ENCODE data around the gene WDFY1.

The WDFY1 gene

GRCh38 chr2:223929571-223930102 is 15.5 kb downstream of the WDFY1 start (continued):
- TF ChIP-seq ZNF664 (tag by site-specific recombination; IDR thresholded peaks at IDR 0.05), result no peak
- no peak for TF ChIP-seq IKZF3 (tag by site-specific recombination; IDR thresholded peaks at IDR 0.05)

- H3K4me3 ChIP-seq (ENCODE audit: low read depth, low read length), result no peak overlapping the region
- POLR2A ChIA-PET, result no interaction called here
- peaks cover 0 to 2% of the 10 kb centered on the region in 2 experiments; a peak in 1 of 3 replicates for H3K36me3 ChIP-seq (ENCODE audit: control insufficient read depth in 2 of 2, insufficient read depth in 1 of 2, low read length in 2 of 2)
- peaks cover 13% of the 10 kb centered on the region for H3K4me1 ChIP-seq (ENCODE audit: control insufficient read depth, insufficient read depth, low read length)
- CTCF ChIA-PET, result no interaction called here
- H3K9me3 ChIP-seq (ENCODE audit: control insufficient read depth, insufficient read depth, low read depth, low read length), result no peaks in the 10 kb centered on the region
- no peak for TF ChIP-seq ZNF639 (tag by site-specific recombination; IDR thresholded peaks at IDR 0.05)
- no peak for TF ChIP-seq ZNF791 (tag by site-specific recombination; IDR thresholded peaks at IDR 0.05)
- H3K27ac ChIP-seq (ENCODE audit: extremely low read depth, low read depth, low read length), result no peak overlapping the region
These were observed 16.8 kb downstream of the WDFY1 start for GRCh38 chr2:223928113-223929006.

GRCh38 chr2:223925106-223925505 is 20.0 kb downstream of the WDFY1 start:
- CTCF ChIA-PET, result interaction anchor here (0.6 to 0.8 kb wide), 2 partner anchors 11 to 16 kb away, joined by 3 to 4 read pairs; no protein-coding TSS in a partner anchor
- Histone ChIP-seq H3K4me3 (ENCODE audit: low read depth, low read length) (no peak overlapping the region), H3K4me1 (ENCODE audit: control insufficient read depth, insufficient read depth, low read length) (0 out of 2 replicates have a peak, but pooled peaks cover 2% of the 10 kb centered on the region), H3K27ac (ENCODE audit: extremely low read depth, low read depth, low read length) (no peak overlapping the region), H3K9me3 (ENCODE audit: control insufficient read depth, insufficient read depth, low read depth, low read length) (no peaks in the 10 kb centered on the region), H3K36me3 (ENCODE audit: control insufficient read depth in 2 of 2, insufficient read depth in 1 of 2, low read length in 2 of 2) (peaks cover 0 to 6% of the 10 kb centered on the region in 2 experiments; a peak in 1 of 3 replicates)
- TF ChIP-seq ZNF24 (tag by site-specific recombination; IDR thresholded peaks at IDR 0.05) (no peak), ZNF292 (tag by site-specific recombination; IDR thresholded peaks at IDR 0.05; ENCODE audit: borderline replicate concordance, low read depth) (no peak), ZBTB7A (tag by site-specific recombination; IDR thresholded peaks at IDR 0.05; ENCODE audit: low read depth) (no peak), ZNF138 (tag by site-specific recombination; IDR thresholded peaks at IDR 0.05; ENCODE audit: borderline replicate concordance) (no peak), GLI2 (tag by site-specific recombination; IDR thresholded peaks at IDR 0.05; ENCODE audit: borderline replicate concordance, low read depth) (no peak), ZNF701 (tag by site-specific recombination; IDR thresholded peaks at IDR 0.05) (no peak), ZNF645 (tag by site-specific recombination; IDR thresholded peaks at IDR 0.05) (no peak), ZNF629 (tag by site-specific recombination; IDR thresholded peaks at IDR 0.05) (no peak), HOXD13 (CRISPR knock-in tag; IDR thresholded peaks at IDR 0.05; ENCODE audit: borderline replicate concordance) (no peak), ZSCAN18 (tag by site-specific recombination; IDR thresholded peaks at IDR 0.05) (no peak), ZNF248 (tag by site-specific recombination; IDR thresholded peaks at IDR 0.05) (no peak), ZNF26 (tag by site-specific recombination; IDR thresholded peaks at IDR 0.05) (no peak), EGR2 (tag by site-specific recombination; IDR thresholded peaks at IDR 0.05; ENCODE audit: low read depth) (no peak), ZNF155 (tag by site-specific recombination; IDR thresholded peaks at IDR 0.05) (no peak), KLF10 (tag by site-specific recombination; IDR thresholded peaks at IDR 0.05) (no peak), ZNF404 (tag by site-specific recombination; IDR thresholded peaks at IDR 0.05) (no peak), MYNN (tag by site-specific recombination; IDR thresholded peaks at IDR 0.05; ENCODE audit: borderline replicate concordance) (no peak)
- POLR2A ChIA-PET, result no interaction called here
